Suprapubic skin (tissue), 4 donors: ENCODE measurements around the gene RUFY4. TPM values are rescaled to one million over a fixed set of nuclear protein-coding genes. Genes with fewer than 3 reads are reported as not detected.
"Not testable (repeated sequence)": the region's sequence is repeated elsewhere in the genome, so short reads cannot be mapped to it uniquely, and the experiment has no call there.

Experiments used
- DNase-seq, 2 donors: peaks; one replicate each; pipeline ENCODE4 v3.0.0-alpha.2; 2019; ENCODE audit warnings: low spot score in 2 of 2
- H3K27ac ChIP-seq: fragments of 200-600 bp; sonication (generic); one replicate; pipeline ENCODE4 v1.5.1; 2019
- H3K27me3 ChIP-seq: fragments of 200-600 bp; sonication (generic); one replicate; pipeline ENCODE4 v1.5.1; 2019
- H3K36me3 ChIP-seq: fragments of 200-600 bp; sonication (generic); one replicate; pipeline ENCODE4 v1.5.1; 2019
- H3K4me1 ChIP-seq: fragments of 200-600 bp; sonication (generic); one replicate; pipeline ENCODE4 v1.5.1; 2019
- H3K4me3 ChIP-seq: fragments of 200-600 bp; sonication (generic); one replicate; pipeline ENCODE4 v1.5.1; 2019; ENCODE audit warnings: mild to moderate bottlenecking
- H3K9me3 ChIP-seq: fragments of 200-600 bp; sonication (generic); one replicate; pipeline ENCODE4 v1.5.1; 2019
- CTCF ChIP-seq, 2 donors: fragments of 200-600 bp in 1 of 2; fragments of 450-650 bp in 1 of 2; sonication (generic) in 1 of 2; IDR thresholded peaks; one replicate each; pipeline ENCODE4 v1.5.1; 2016 to 2019; ENCODE audit warnings: antibody characterized with exemption in 2 of 2, mild to moderate bottlenecking in 1 of 2, moderate library complexity in 1 of 2
- EP300 ChIP-seq: sonication (generic); formaldehyde crosslinking; IDR thresholded peaks from one replicate; pipeline ENCODE4 v1.6.1; 2017; ENCODE audit warnings: antibody characterized with exemption
- POLR2A ChIP-seq, 2 donors: fragments of 450-650 bp; IDR thresholded peaks; one replicate each; pipeline ENCODE4 v1.6.1; 2017; ENCODE audit warnings: antibody characterized with exemption in 2 of 2, mild to moderate bottlenecking in 2 of 2, moderate library complexity in 2 of 2
- POLR2AphosphoS5 ChIP-seq, 3 donors: sonication (generic); formaldehyde crosslinking; IDR thresholded peaks; one replicate each; pipeline ENCODE4 v1.6.1; 2017; ENCODE audit warnings: antibody characterized with exemption in 3 of 3
- WGBS: methylation state at CpG from one replicate; pipeline ENCODE4 v1.1.5; 2018; 5-methylcytosine and 5-hydroxymethylcytosine counted together
- total RNA-seq, 4 donors: library from RNA; depleted of rRNA; stranded (reverse); fragments of >200 nt; gene quantifications; one replicate each; pipeline ENCODE4 v1.1.0, GENCODE V29; 2016

The RUFY4 gene, protein sequence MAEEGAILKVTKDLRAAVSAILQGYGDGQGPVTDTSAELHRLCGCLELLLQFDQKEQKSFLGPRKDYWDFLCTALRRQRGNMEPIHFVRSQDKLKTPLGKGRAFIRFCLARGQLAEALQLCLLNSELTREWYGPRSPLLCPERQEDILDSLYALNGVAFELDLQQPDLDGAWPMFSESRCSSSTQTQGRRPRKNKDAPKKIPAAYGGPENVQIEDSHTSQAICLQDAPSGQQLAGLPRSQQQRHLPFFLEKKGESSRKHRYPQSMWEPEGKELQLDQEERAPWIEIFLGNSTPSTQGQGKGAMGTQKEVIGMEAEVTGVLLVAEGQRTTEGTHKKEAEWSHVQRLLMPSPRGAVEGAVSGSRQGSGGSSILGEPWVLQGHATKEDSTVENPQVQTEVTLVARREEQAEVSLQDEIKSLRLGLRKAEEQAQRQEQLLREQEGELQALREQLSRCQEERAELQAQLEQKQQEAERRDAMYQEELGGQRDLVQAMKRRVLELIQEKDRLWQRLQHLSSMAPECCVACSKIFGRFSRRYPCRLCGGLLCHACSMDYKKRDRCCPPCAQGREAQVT
- total RNA-seq = not detected

DNA sequence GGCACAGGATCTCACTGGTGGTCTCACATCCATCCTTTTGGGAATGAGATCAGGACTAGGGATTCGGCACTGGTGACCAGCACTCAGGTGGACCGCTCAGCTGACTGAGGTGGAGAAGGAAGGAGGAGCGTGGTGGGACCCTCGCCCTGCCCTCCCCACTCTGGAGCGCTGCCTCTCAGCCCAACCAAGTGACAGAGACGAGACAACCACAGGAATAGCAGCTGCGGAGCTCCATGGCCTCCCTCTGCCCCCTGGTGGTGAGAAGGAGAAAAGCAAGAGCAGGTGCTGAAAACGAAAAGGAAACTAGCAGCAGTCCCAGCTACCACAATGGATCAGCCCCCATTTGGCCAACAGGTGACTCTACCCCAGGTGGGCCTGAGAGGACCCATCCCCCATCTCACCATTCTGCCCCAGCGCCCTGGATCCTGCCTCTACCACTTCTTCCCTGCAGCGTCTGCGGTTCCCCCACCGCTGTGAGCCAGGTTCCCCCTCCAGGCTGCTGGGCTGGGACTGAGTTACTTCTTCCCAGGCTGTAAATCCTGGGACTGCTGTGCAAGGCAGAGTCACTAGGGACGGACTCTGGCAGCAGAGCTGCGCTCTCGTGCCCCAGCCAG, at the start of gene RUFY4:
Gene RUFY4 (plus strand): TSS at position 533 of the 614 bp plus-strand sequence. CDS start 1,353 bp downstream, outside the sequence.
- under 1% methylated on average over 12 of the region's 15 CpGs for WGBS
- H3K9me3 ChIP-seq, H3K36me3 ChIP-seq, DNase-seq, H3K27ac ChIP-seq, H3K4me1 ChIP-seq: not testable (repeated sequence)
- Histone ChIP-seq H3K4me3 (peak within 1 kb of the TSS; percentile 41), H3K27me3 (peaks cover 17% of the 10 kb centered on the region)
- TF ChIP-seq CTCF (IDR thresholded peaks at IDR 0.05) = peak; percentile 81 to 83

DNA sequence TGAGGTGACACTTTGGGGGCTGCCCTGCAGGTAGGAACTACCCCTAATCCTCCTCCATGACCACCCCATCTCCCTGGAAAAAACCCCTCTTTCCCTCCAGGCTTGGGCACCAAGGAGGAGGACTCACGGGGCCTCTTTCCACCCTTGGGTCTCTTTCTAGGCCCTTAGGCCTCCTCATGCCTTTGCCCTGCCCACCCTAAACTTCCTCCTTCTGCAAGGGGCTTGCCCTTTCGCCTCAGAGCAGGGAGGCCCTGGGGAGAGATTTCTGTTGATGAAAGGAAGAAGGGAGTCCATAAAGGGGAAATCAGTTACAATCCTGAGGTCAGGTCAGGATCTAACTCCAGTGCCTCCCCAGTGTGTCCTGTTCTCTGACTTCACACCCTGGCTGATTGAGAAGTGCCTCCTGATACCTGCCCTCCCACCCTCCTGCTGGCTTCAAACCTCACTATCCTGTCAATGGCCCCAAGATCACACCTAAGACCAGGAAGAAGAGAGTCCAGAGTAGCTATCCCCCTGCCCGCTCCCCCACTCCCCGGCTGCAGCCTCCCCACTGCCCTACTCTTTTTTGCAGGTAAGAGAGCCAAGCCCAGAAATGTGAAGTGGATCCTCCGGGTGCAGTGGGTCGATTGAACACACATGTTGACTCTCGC, 49.5 kb upstream of the RUFY4 start:
- Histone ChIP-seq H3K36me3 (no peaks in the 10 kb centered on the region), H3K27me3 (no peaks in the 10 kb centered on the region), H3K27ac (no peak overlapping the region), H3K4me3 (no peak overlapping the region), H3K9me3 (no peaks in the 10 kb centered on the region), H3K4me1 (peaks cover 40% of the 10 kb centered on the region)
- 82% methylated on average over 7 of the region's 7 CpGs for WGBS
- no peak for TF ChIP-seq EP300
- TF ChIP-seq CTCF (IDR thresholded peaks at IDR 0.05) = no peak
- TF ChIP-seq POLR2AphosphoS5 (IDR thresholded peaks at IDR 0.05) = no peak
- no peak for TF ChIP-seq POLR2A (IDR thresholded peaks at IDR 0.05)
- DNase-seq = peak; percentile 41 to 52

- H3K4me1 ChIP-seq = peaks cover 44% of the 10 kb centered on the region
- no peaks in the 10 kb centered on the region for H3K27me3 ChIP-seq
- TF ChIP-seq CTCF (IDR thresholded peaks at IDR 0.05) = no peak
- TF ChIP-seq EP300 = no peak
- no peak for TF ChIP-seq POLR2AphosphoS5 (IDR thresholded peaks at IDR 0.05)
- TF ChIP-seq POLR2A (IDR thresholded peaks at IDR 0.05) = no peak
- no peak overlapping the region for H3K4me3 ChIP-seq
- peak; percentile 48 to 58 for DNase-seq
- 90% methylated on average over 5 of the region's 5 CpGs for WGBS
- no peaks in the 10 kb centered on the region for H3K9me3 ChIP-seq
- no peak overlapping the region for H3K27ac ChIP-seq
- no peaks in the 10 kb centered on the region for H3K36me3 ChIP-seq
These were observed 48.8 kb upstream of the RUFY4 start for GRCh38 chr2:218020281-218020680.

- no peak overlapping the region for H3K27ac ChIP-seq
- TF ChIP-seq EP300 = no peak
- TF ChIP-seq POLR2AphosphoS5 (IDR thresholded peaks at IDR 0.05) = no peak
- 85% methylated on average over 4 of the region's 6 CpGs for WGBS
- H3K36me3 ChIP-seq = no peaks in the 10 kb centered on the region
- no peaks in the 10 kb centered on the region for H3K9me3 ChIP-seq
- H3K4me3 ChIP-seq = no peak overlapping the region
- H3K4me1 ChIP-seq = peaks cover 43% of the 10 kb centered on the region
- no peaks in the 10 kb centered on the region for H3K27me3 ChIP-seq
- peak; percentile 43 to 53 for DNase-seq
These were observed 48.0 kb upstream of the RUFY4 start for GRCh38 chr2:218020966-218021535.

DNA sequence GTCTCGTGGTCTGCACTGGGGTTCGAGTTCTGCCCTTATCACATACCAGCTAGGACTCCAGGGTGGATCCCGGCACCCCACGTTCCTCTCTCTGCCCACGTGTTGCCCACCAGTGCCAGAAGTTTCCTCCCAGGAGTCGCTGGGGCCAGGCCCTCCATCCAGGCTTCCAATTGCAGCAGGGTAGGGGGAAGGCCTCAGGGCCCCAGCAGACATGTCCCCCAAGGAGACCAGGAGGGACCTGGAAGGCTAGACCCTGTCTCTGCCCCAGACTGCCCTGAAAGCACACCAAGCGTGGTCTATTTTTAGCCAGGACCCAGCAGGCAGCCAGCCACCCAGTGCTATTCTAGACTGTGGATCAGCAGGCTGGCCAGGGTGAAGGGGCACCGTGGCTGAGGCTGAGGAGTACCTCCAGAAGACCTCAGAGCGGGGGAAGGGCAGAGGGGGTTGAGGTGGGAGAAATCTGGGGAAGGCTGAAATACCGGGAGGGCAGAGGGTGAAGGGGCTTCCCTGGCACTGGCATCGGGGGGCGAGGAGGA, 47.4 kb upstream of the RUFY4 start:
- Histone ChIP-seq H3K4me1 (peaks cover 48% of the 10 kb centered on the region), H3K9me3 (no peaks in the 10 kb centered on the region), H3K36me3 (no peaks in the 10 kb centered on the region), H3K27me3 (no peaks in the 10 kb centered on the region), H3K4me3 (no peak overlapping the region), H3K27ac (no peak overlapping the region)
- TF ChIP-seq POLR2AphosphoS5 (IDR thresholded peaks at IDR 0.05) (no peak), POLR2A (IDR thresholded peaks at IDR 0.05) (no peak), EP300 (no peak), CTCF (IDR thresholded peaks at IDR 0.05) (no peak)
- DNase-seq = peak; percentile 62 to 76
- 73% methylated on average over 5 of the region's 12 CpGs for WGBS
